ENCODE data around the gene PLEKHA1.

GRCh38 chr10:122379537-122379936, 5.0 kb downstream of the PLEKHA1 start:
- TF ChIP-seq POLR2A (IDR thresholded peaks at IDR 0.05) (no peak), CTCF (IDR thresholded peaks at IDR 0.05) (no peak)
